Heart left ventricle (tissue), 16 donors: ENCODE data around the gene SLIT3. TPM values are rescaled to one million over a fixed set of nuclear protein-coding genes. Genes with fewer than 3 reads are reported as not detected.

Source experiments
- ATAC-seq, 4 donors: fragments of 200-7000 bp; cut with Tn5 transposase; one replicate each; pipeline ENCODE4 v1.9.1; 2020 to 2022; ENCODE audit warnings: moderate library complexity in 4 of 4, mild to moderate bottlenecking in 3 of 4, moderate number of reproducible peaks in 1 of 4
- DNase-seq, 5 donors: peaks; one replicate each; pipeline ENCODE4 v3.0.0-alpha.2; 2020
- H3K27ac ChIP-seq, 12 donors: fragments of 200-600 bp; sonication (generic) in 4 of 12; one replicate each; pipeline versions ENCODE4 v1.5.0 to v1.8.0; 2016 to 2022; ENCODE audit warnings: mild to moderate bottlenecking in 2 of 12
- H3K27me3 ChIP-seq, 9 donors: fragments of 200-600 bp; sonication (generic) in 2 of 9; one replicate each; pipeline versions ENCODE4 v1.5.1 to v1.8.0; 2016 to 2022; ENCODE audit warnings: mild to moderate bottlenecking in 3 of 9
- H3K36me3 ChIP-seq, 9 donors: fragments of 200-600 bp; sonication (generic) in 2 of 9; one replicate each; pipeline versions ENCODE4 v1.5.0 to v1.8.0; 2018 to 2022; ENCODE audit warnings: mild to moderate bottlenecking in 2 of 9
- H3K4me1 ChIP-seq, 12 donors: fragments of 200-600 bp; sonication (generic) in 4 of 12; one replicate each; pipeline versions ENCODE4 v1.5.0 to v1.8.0; 2016 to 2022; ENCODE audit warnings: mild to moderate bottlenecking in 3 of 12
- H3K4me3 ChIP-seq, 12 donors: fragments of 200-600 bp; sonication (generic) in 4 of 12; one replicate each; pipeline versions ENCODE4 v1.5.0 to v1.8.0; 2017 to 2022; ENCODE audit warnings: mild to moderate bottlenecking in 9 of 12, moderate library complexity in 4 of 12
- H3K9me3 ChIP-seq, 12 donors: fragments of 200-600 bp; sonication (generic) in 4 of 12; one replicate each; pipeline versions ENCODE4 v1.5.0 to v1.8.0; 2016 to 2022; ENCODE audit warnings: mild to moderate bottlenecking in 1 of 12
- CTCF ChIP-seq, 12 donors: fragments of 200-600 bp; sonication (generic) in 4 of 12; IDR thresholded peaks; one replicate each; pipeline versions ENCODE4 v1.5.0 to v1.8.0; 2018 to 2022; ENCODE audit warnings: antibody characterized with exemption in 12 of 12, mild to moderate bottlenecking in 5 of 12
- POLR2A ChIP-seq, 2 donors: fragments of 450-650 bp; IDR thresholded peaks; one replicate each; pipeline ENCODE4 v1.6.1; 2017; ENCODE audit warnings: antibody characterized with exemption in 2 of 2, mild to moderate bottlenecking in 2 of 2, moderate library complexity in 2 of 2
- WGBS, 4 donors: extraction: QIAGEN DNeasy Blood & Tissue Kit in 2 of 4; methylation state at CpG; one replicate each; pipeline versions ENCODE4 v1.1.5 to v1.1.7; 2013 to 2018; 5-methylcytosine and 5-hydroxymethylcytosine counted together
- intact Hi-C, 10 donors: fragments of 100-400 bp; cut with DNase I; formaldehyde crosslinking; loops; one replicate each; pipeline versions ENCODE4 v1.11.1 to v1.14.2; 2022
- polyA plus RNA-seq, 2 donors: library from polyadenylated mRNA; stranded (reverse); fragments of 200-250 nt; gene quantifications; one replicate each; pipeline ENCODE4 v1.2.3, GENCODE V29; 2013
- total RNA-seq, 9 donors: library from RNA; depleted of rRNA in 2 of 9; stranded (reverse); fragments of >200 nt in 2 of 9; fragmentation: NEBNext Ultra II Directional in 3 of 9; extraction: Animal tissue kit (Norgen Biotek cat#: 25700) in 3 of 9; gene quantifications; one replicate each; pipeline versions ENCODE4 v1.1.0 to v1.2.4, GENCODE V29; 2016 to 2023
- donor health status: ischemic (EF 13 %, LVEDD 7.1; RV severe dilation, severe dysfunction).
- donor health status: healthy with polysubstance abuse.
- donor health status: DM: no; HTN: yes; CAD: no.
- donor health status: DM: no; HTN: no; CAD: no.
- donor health status: ischemic (EF 25% LVEDD 6.9; RV normal size, moderate dysfunction).
- donor health status: ischemic (EF 25% LVEDD 5.7; RV mildly dilated, moderate dysfunction).
- donor health status: healthy.
- donor health status: DM: yes; HTN: yes; CAD: no.
- donor health status: ischemic (EF 35%, LVEDD 5.7; RV mildly dilated, moderate dysfunction).
- donor health status: nonischemic (EF 11% LVEDD 7.7; RV severe dilation, severe dysfunction).
- donor health status: DM: yes; HTN: yes; CAD: no.
- donor health status: PGD.
- donor health status: ischemic (EF 29% LVEDD 5.4; RV normal size, mild dysfunction).
- donor health status: nonischemic (EF 23%, LVEDD 6.1; RV moderate dilation, normal function).

Gene SLIT3
- total and polyA plus RNA-seq, 11 donors = 2.3 to 40.3 (median 14.4) TPM

- no peak overlapping the region for H3K4me3 ChIP-seq
- H3K27ac ChIP-seq = no peak overlapping the region
- ATAC-seq (no peak), DNase-seq (no peak)
- intact Hi-C loops = no loop called here
- no peaks in the 10 kb centered on the region for H3K36me3 ChIP-seq
- WGBS, 4 donors = 82 to 96% (median 93%) methylated on average over 1 of the region's 1 CpG
- H3K27me3 ChIP-seq = no peaks in the 10 kb centered on the region
- H3K9me3 ChIP-seq = no peaks in the 10 kb centered on the region
- no peaks in the 10 kb centered on the region for H3K4me1 ChIP-seq
- no peak for TF ChIP-seq CTCF (IDR thresholded peaks at IDR 0.05)
- TF ChIP-seq POLR2A (IDR thresholded peaks at IDR 0.05) = no peak
These were observed 27.5 kb downstream of the SLIT3 start for GRCh38 chr5:169273451-169273850.

- TF ChIP-seq POLR2A (IDR thresholded peaks at IDR 0.05) (no peak), CTCF (IDR thresholded peaks at IDR 0.05) (no peak)
- ATAC-seq = no peak
- 80 to 89% (median 84%) methylated on average over 12 of the region's 12 CpGs for WGBS, 4 donors
These were observed 28.1 kb downstream of the SLIT3 start for GRCh38 chr5:169272731-169273427.

GRCh38 chr5:169272111-169272510 lies 28.8 kb downstream of the SLIT3 start:
- 85 to 96% (median 93%) methylated on average over 5 of the region's 5 CpGs for WGBS, 4 donors
- intact Hi-C loops = no loop called here
- no peak overlapping the region for H3K4me3 ChIP-seq
- no peak for ATAC-seq
- H3K9me3 ChIP-seq = no peaks in the 10 kb centered on the region
- TF ChIP-seq CTCF (IDR thresholded peaks at IDR 0.05) (no peak), POLR2A (IDR thresholded peaks at IDR 0.05) (no peak)
- no peaks in the 10 kb centered on the region for H3K27me3 ChIP-seq
- no peak for DNase-seq
- H3K27ac ChIP-seq = no peak overlapping the region
- no peaks in the 10 kb centered on the region for H3K36me3 ChIP-seq
- no peaks in the 10 kb centered on the region for H3K4me1 ChIP-seq

More at GRCh38 chr5:169272731-169273427, 28.1 kb downstream of the SLIT3 start:
- H3K4me3 ChIP-seq = no peak overlapping the region
- no peaks in the 10 kb centered on the region for H3K9me3 ChIP-seq
- H3K27me3 ChIP-seq = no peaks in the 10 kb centered on the region
- no peaks in the 10 kb centered on the region for H3K36me3 ChIP-seq
- no peak for DNase-seq
- no peaks in the 10 kb centered on the region for H3K4me1 ChIP-seq
- intact Hi-C loops = no loop called here
- H3K27ac ChIP-seq = no peak overlapping the region

DNA sequence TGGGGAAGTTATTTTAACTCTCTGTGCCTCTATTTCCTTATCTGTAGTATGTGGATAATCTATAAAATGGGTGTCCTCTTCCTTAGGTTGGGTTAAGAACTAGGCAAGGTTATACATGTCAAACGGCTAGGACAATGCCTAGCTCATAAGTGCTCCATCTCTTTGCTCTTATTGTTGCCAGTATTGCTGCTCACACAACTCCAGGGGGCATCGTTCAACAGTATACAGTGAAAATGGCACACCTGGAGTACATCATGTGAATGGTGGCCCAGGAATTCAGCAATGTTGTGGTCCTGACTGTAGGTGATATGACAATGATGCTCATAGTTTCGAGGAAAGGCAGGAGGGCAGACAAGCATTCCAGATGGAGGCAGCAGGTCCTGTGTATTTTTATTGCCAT lies 30.1 kb downstream of the SLIT3 start:
- intact Hi-C loops = no loop called here
- ATAC-seq (no peak), DNase-seq (no peak)
- H3K4me3 ChIP-seq = no peak overlapping the region
- no peaks in the 10 kb centered on the region for H3K4me1 ChIP-seq
- TF ChIP-seq POLR2A (IDR thresholded peaks at IDR 0.05) (no peak), CTCF (IDR thresholded peaks at IDR 0.05) (no peak)
- WGBS, 4 donors = 82 to 85% (median 84%) methylated on average over 3 of the region's 3 CpGs
- no peaks in the 10 kb centered on the region for H3K36me3 ChIP-seq
- no peak overlapping the region for H3K27ac ChIP-seq
- H3K27me3 ChIP-seq = no peaks in the 10 kb centered on the region
- no peaks in the 10 kb centered on the region for H3K9me3 ChIP-seq
